GM19035 (cell line): Measurements from ENCODE around the gene PARM1.

Experiments used
- ATAC-seq: cut with Tn5 transposase; IDR thresholded peaks from one replicate; pipeline ENCODE4 v1.9.1; 2021; ENCODE audit not compliant: unreplicated experiment

Gene PARM1

DNA sequence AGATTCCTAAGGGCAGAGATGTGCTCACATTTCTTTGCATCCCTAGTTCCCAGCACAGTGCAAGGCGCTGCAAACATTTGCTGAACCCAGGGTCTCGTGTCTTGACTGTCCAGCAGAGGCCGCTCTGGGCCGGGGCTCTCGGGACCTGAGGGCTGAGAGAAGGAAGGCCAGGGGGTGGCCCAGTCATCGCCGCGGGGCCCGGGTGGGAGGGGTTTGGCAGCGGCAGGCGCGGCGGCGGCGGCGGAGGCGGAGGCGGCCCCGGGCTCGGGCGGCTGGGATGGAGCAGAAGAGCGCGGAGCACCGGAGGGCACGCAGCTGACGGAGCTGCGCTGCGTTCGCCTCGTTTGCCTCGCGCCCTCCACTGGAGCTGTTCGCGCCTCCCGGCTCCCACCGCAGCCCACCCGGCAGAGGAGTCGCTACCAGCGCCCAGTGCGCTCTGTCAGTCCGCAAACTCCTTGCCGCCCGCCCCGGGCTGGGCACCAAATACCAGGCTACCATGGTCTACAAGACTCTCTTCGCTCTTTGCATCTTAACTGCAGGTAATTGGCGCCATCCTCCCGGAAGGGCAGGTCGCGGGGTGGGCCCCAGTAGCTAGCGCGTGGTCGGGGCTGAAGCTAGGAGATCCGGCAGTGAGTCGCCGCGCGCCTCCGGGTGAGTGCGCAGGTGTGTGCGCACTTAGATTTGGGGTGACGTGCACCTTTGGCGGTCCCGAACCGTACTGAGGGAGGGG, at the start of gene PARM1:
Gene PARM1, plus strand, starts transcription at position 285 of the 730 bp plus-strand sequence. Its CDS starts 212 bp downstream, at position 497.
- peak; percentile 89 for ATAC-seq

DNA sequence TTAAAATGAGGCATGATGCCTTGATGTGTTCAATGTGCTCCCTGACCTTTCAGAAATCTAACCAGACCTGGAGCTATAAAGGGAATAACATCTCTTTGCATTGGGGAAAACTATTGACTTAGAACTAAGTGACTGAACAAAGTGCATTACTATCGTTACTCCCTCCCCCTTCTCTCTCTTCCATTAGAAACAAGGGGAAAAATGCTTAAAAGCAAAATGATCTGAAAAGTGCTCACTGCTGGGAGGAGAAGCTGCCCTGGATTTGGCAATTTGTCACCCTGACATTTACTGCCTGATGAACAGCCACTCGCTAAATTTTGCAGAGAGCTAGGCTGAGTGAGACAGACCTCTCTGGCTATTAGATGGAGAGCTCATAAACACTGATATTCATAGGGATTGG, 48.6 kb upstream of the PARM1 start:
- ATAC-seq: no peak

DNA sequence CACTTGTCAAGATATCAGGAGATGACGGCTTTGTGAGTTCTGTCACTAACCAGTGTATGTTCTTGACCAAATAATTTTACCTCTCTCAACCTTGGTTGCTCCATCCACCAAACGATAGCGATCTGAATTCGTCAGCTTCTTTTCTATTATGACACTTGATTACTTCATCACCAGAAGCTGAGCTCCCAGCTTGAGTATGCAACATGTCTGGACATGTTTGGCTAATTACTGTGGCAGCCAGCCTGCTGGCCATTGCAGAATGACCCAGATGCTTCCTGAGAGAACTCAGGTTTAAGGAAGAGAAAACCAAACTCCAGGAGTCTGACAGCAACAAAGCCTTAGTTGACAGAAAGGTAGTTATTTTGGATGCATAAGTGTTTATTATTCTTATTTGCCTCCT, 46.4 kb upstream of the PARM1 start:
- no peak for ATAC-seq

DNA sequence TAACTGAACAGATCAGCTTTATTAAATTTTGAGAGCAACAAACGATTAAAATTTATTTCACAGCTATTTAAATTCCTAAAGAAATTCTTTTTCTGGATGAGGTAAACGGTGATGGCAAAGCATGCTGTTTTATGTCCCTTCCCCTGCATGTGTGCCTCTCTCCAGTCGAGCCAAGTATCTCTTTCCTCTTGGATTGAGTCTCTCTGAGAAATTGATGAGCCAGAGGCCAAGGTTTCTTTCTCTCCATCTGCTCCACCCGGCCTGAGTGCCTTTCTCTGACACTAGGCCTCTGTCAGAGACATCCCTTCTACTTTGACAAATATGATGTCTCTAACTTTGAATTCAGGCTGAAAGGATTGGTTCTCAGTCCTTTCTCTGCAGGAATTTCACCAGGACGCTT, 42.6 kb upstream of the PARM1 start:
- no peak for ATAC-seq

DNA sequence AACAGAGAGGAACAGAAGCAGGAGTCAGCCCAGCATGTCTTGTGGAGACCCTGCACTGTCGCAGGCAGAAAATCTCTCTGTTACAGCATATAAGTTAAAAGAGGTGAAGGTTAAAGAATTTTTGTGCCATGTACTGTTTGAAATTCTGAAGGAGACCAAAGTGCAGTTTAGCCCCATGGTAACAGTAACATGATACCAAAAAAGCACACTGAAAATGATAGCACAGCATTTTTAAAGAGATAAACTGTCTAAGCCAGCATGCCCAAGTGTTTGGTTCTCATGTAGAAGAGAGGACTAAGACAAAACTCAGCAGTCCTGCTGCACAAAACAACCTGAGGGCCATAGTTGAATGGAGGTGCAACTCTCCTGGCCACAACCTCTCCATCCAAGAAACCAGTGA, 41.9 kb upstream of the PARM1 start:
- ATAC-seq: no peak

GRCh38 chr4:74893171-74893570, 39.7 kb upstream of the PARM1 start:
- ATAC-seq: no peak

- ATAC-seq: no peak
Observed at GRCh38 chr4:74896595-74896994, 36.3 kb upstream of the PARM1 start.

DNA sequence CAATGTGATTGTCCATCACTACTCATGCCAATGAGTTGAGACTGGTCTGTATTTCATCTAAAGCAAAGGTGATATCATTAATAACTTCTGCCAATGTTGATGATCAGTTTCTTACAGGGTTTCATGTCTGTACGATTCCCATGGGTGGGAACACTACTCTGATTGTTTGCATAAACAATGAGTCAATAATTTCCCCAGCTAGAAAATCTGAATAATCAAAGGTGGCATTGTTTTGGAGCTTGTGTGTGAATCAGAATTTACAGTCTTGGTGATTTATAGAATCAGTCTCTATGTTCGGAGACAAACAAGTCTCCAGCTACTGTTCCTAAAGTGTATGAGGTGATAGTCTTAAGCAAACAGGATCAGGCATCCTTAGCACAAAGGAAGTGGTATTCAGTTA, 35.5 kb upstream of the PARM1 start:
- no peak for ATAC-seq

DNA sequence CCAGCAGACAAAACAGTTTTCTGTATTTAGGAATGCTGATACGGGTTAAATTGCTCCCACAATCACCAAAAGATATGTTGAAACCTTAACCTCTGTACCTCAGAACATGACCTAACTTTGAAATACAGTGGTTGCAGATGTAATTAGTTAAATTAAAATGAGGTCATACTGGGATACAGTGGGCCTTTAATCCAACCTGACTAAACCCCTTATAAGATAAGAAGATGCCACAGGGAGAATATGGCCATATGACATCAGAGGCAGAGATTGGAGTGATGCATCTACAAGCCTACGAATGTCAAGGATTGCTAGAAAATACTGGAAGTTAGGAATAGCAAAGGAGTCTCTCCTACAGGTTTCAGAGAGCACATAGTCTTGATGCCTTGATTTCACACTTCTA, 32.1 kb upstream of the PARM1 start:
- ATAC-seq: no peak

- ATAC-seq: no peak
Observed at GRCh38 chr4:74904509-74905065, 28.3 kb upstream of the PARM1 start.

GRCh38 chr4:74906771-74907170, 26.1 kb upstream of the PARM1 start:
- ATAC-seq: no peak

DNA sequence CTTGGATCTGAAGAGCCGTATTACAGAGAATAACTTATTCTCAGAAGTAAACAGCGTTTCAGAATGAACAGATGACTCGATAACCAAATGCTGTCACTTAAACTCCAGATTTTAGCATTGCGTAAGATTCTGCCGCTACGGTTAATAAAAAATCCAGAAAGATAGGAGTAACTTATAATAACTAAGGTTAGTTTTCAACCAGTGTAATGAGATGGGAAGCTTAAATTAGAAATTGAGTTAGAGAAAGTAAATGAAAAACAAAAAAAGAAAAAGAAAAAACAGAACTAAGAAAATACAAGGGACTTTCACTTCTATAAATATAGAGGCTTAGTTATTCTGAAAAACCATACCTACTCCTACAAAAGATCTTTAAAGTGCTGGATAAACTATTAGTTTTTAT, 13.1 kb upstream of the PARM1 start:
- ATAC-seq: no peak

- ATAC-seq: no peak
Observed at GRCh38 chr4:74920704-74921103, 12.2 kb upstream of the PARM1 start.

DNA sequence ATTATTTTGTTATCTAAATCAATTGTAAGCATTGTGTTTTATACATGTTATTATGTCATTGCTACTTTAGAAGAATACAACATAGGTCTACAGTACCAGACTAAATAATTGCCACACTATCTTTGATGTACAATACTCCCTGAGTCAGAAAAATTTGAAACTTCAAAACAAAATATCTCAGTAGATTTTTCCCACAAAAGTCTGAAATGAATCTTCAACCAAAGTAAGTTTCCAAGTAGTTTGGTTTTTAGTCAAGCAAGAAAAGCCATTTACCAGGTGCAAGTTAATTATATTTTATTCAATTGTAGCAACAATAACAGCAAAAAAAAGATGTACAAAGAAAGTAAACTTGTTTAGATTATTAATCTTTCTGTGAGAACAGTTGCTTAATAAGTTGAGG, 11.4 kb upstream of the PARM1 start:
- ATAC-seq: no peak

DNA sequence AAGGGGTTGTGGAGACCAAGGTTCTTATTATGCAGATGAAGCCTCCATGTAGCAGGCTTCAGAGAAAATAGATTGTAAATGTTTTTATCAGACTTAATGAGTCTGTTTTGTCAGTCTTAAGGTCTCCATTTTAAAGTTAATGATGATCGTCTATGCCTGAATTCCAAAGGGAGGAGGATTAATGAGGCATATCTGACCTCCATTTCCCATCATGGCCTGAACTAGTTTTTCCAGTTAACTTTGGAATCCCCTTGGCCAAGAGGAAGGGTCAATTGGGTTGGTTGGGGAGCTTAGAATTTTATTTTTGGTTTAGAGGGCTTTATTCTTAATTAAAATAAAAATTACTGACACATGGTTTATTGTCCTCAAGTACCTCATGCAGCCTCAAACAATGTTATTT, 6.9 kb upstream of the PARM1 start:
- no peak for ATAC-seq

DNA sequence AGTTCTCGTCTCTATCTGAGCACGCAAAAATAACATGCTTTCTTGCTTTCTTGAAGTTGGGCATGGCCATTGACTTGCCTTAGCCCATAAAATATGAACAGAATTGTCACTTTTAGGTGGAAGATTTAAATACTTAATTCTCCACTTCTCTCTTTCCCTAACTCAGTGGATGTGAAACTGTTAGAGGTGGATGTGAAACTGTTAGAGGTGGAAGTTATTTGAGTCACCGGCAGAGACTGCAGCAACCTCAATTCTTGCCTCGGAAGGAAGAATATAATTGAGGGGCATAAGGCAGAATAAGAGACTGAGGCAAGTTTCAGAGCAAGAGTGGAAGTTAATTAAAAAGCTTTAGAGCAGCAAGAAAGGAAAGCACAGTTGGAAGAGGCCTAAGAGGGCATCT, 2.8 kb upstream of the PARM1 start:
- no peak for ATAC-seq

- ATAC-seq: no peak
Observed at GRCh38 chr4:74931376-74931775, 1.5 kb upstream of the PARM1 start.

DNA sequence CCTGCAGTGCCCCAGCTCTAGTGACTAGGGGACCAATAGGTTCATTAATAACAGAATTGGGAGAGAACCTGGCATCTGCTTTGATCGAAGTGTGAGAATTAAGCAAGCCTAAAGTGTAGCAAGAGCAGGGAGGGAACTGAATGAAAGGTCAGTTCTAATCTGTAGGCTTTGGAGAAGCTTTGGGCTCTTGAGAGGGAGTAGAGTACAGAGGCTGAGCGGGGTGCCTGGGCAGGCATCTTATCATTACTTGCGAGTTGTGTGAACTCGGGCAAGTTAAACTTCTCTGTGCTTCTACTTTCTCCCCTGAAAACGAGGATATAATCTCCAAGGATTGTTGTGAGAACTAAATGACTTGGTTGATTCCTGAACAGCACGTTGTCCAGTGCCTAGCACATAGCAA, 906 bp upstream of the PARM1 start:
- ATAC-seq: no peak

DNA sequence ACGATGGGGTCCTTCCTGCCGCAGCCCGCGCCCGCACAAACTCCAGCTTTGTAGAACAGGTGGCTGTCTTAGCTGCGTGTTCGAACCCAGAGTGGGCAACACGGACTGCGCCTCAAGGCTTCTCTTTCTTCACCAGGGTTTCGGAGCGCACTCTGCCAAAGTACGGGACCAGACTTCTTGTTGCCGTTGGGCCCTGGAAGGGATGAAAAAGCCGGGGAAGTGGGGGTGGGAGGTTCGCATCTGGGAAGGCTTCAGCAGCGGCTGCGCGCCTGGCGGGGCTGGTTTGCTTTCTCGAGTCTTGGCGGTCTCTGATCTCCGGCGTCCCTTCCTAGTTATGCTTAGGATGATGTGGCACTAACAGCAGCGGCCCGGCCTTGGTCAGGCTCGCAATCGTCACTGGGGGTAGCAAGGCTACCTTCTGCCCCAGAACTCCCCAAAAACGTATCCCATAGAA, 673 bp downstream of the PARM1 start:
- ATAC-seq: no peak

DNA sequence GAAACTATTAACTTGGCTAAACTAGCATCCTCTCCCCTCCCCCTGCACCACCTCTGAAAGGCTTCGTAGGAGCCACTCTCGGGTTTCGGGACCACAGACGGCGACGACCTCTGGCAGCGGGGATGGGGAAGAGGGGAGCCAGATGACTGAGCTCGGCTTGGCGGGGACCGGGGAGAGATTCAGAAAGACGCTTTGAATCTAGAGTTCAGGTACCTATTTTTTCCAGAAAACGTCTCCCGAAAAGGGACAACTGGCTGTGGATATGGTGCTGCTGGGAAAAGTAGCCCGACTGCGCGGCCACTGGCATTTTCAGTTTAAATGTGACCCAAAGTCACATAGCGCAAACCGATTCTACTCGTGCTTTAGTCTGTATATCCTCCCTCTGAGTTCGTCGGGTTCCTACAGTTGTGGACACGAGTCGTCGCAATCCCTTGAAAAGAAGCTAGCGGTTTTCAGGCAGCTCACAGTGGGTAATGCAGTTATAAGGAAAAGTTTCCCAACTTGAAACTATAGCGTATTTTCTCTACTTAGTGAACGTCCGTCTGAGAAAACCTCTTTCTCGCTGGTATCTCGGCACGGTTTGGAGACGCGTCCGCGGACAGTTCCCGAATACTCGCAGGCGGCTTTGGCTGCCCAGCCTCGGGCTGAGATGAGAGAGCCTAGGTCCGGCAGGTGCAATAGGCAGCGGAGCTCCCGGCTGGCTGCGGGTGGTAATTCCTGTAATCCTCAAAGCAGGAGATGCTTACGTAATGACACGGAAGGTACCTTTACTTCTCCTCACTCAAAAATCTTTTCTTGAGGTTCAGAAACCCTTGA, 1.3 kb downstream of the PARM1 start:
- ATAC-seq: no peak

GRCh38 chr4:74934888-74935287, 2.0 kb downstream of the PARM1 start:
- no peak for ATAC-seq

DNA sequence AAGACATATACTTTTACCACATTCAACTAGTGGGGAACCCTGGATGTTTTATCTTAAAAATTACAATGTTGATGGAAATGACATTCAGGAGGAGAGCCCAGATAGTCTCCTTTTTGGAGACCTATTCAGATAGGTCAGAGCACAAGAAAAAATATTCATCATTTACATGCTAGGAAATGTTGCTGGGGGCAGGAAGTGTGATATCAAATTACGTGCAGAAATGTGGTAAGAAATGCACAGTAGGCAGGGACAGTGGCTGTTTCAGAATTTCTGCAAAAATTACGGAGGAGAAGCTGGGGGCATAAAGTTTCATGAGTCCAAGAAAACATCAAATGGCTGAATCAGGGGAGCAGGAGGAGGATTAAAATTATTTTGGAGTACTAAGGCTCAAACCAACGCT, 8.2 kb downstream of the PARM1 start:
- no peak for ATAC-seq
